Measurements from ENCODE around the gene CACFD1. TPM values are rescaled to one million over a fixed set of nuclear protein-coding genes. Genes with fewer than 3 reads are reported as not detected.

Gene CACFD1
- total and polyA plus RNA-seq, 2 of the 13 experiments (the other 11 are each of a cell fraction or from before 2014, with no cell fraction given): 13.8 to 14.6 TPM

GRCh38 chr9:133478851-133479711 lies 19.3 kb downstream of the CACFD1 start, which contains the start of gene SLC2A6 (continued):
- peak; percentile 60 for TF ChIP-seq SNAPC2 (CRISPR knock-in tag; IDR thresholded peaks at IDR 0.05)
- TF ChIP-seq HHEX (CRISPR knock-in tag; IDR thresholded peaks at IDR 0.05): no peak
- 0 out of 2 replicates have a peak, but pooled peaks have one; percentile 45 for TF ChIP-seq ZNF788 (CRISPR knock-in tag; IDR thresholded peaks at IDR 0.05; ENCODE audit: borderline replicate concordance)
- TF ChIP-seq HBP1 (CRISPR knock-in tag; IDR thresholded peaks at IDR 0.05; ENCODE audit: low read depth): 0 out of 2 replicates have a peak, but pooled peaks have one; percentile 51
- no peak for TF ChIP-seq ZNF484 (CRISPR knock-in tag; IDR thresholded peaks at IDR 0.05; ENCODE audit: borderline replicate concordance, low read depth)
- TF ChIP-seq HOXA3 (CRISPR knock-in tag; IDR thresholded peaks at IDR 0.05): no peak; the same call in 1 of the 2 replicates
- no peak for TF ChIP-seq ZNF549 (CRISPR knock-in tag; IDR thresholded peaks at IDR 0.05)
- no peak for TF ChIP-seq NR2F1 (CRISPR knock-in tag; IDR thresholded peaks at IDR 0.05)
- no peak for TF ChIP-seq CERS6 (CRISPR knock-in tag; IDR thresholded peaks at IDR 0.05)
- TF ChIP-seq SMYD3 (CRISPR knock-in tag; IDR thresholded peaks at IDR 0.05): no peak
- 0 out of 2 replicates have a peak, but pooled peaks have one; percentile 10 for TF ChIP-seq HMG20B (CRISPR knock-in tag; conservative IDR thresholded peaks at IDR 0.05)
- TF ChIP-seq ZNF382 (CRISPR knock-in tag; IDR thresholded peaks at IDR 0.05; ENCODE audit: borderline replicate concordance): no peak
- no peak for TF ChIP-seq PBX2 (CRISPR knock-in tag; IDR thresholded peaks at IDR 0.05)
- peak; percentile 34; the same call in 1 of the 2 replicates for TF ChIP-seq ETV5 (CRISPR knock-in tag; IDR thresholded peaks at IDR 0.05; ENCODE audit: borderline replicate concordance)
- peak; percentile 76 for TF ChIP-seq SAP130 (CRISPR knock-in tag; IDR thresholded peaks at IDR 0.05; ENCODE audit: low read depth)
- TF ChIP-seq ZNF276 (CRISPR knock-in tag; IDR thresholded peaks at IDR 0.05; ENCODE audit: low read depth): no peak
- TF ChIP-seq GZF1 (CRISPR knock-in tag; IDR thresholded peaks at IDR 0.05): no peak

All from HepG2 (cell line).